Karpas-422 (cell line): Measurements from ENCODE around the gene ZNF503. TPM values are rescaled to one million over a fixed set of nuclear protein-coding genes. Genes with fewer than 3 reads are reported as not detected.

Experiments used
- DNase-seq: peaks from one replicate; pipeline ENCODE4 v3.0.0-alpha.2; 2015
- H2AFZ ChIP-seq: fragments of 200-600 bp; sonication (generic); 2 replicates; pipeline ENCODE4 v1.6.1; 2014; ENCODE audit warnings: antibody characterized with exemption, low read length, mixed read lengths
- H3K27ac ChIP-seq: fragments of 200-600 bp; sonication (generic); 2 replicates; pipeline ENCODE4 v1.5.1; 2014; ENCODE audit warnings: mild to moderate bottlenecking, low read length, moderate library complexity
- H3K27me3 ChIP-seq: fragments of 200-600 bp; sonication (generic); 2 replicates; pipeline ENCODE4 v1.6.1; 2014; ENCODE audit warnings: low read length, mixed read lengths
- H3K36me3 ChIP-seq: fragments of 200-600 bp; sonication (generic); 2 replicates; pipeline ENCODE4 v1.6.1; 2014; ENCODE audit warnings: low read length, mixed read lengths; ENCODE audit not compliant: insufficient read depth
- H3K4me1 ChIP-seq: fragments of 200-600 bp; sonication (generic); 2 replicates; pipeline ENCODE4 v1.6.1; 2014; ENCODE audit warnings: mild to moderate bottlenecking, low read length, mixed read lengths
- H3K4me2 ChIP-seq: fragments of 200-600 bp; sonication (generic); 2 replicates; pipeline ENCODE4 v1.6.1; 2014; ENCODE audit warnings: low read length, low read depth, mild to moderate bottlenecking; ENCODE audit not compliant: poor library complexity, severe bottlenecking
- H3K4me3 ChIP-seq: fragments of 200-600 bp; sonication (generic); 2 replicates; pipeline ENCODE4 v1.5.1; 2014; ENCODE audit warnings: mild to moderate bottlenecking, antibody characterized with exemption, low read length, mixed read lengths
- H3K79me2 ChIP-seq: fragments of 200-600 bp; sonication (generic); 2 replicates; pipeline ENCODE4 v1.6.1; 2014; ENCODE audit warnings: mild to moderate bottlenecking, low read length, mixed read lengths
- H3K9ac ChIP-seq: fragments of 200-600 bp; sonication (generic); 2 replicates; pipeline ENCODE4 v1.6.0; 2014; ENCODE audit warnings: low read length
- H3K9me2 ChIP-seq: fragments of 200-600 bp; sonication (generic), shearing (Covaris generic); replicated peaks from 2 replicates; pipeline ENCODE4 v1.6.0; 2014; ENCODE audit warnings: mild to moderate bottlenecking, low read length, moderate library complexity; ENCODE audit not compliant: insufficient read depth
- H3K9me3 ChIP-seq: fragments of 300-700, 200-600 bp; sonication (generic); 2 replicates; pipeline ENCODE4 v1.6.1; 2014; ENCODE audit warnings: low read length, mixed read lengths
- H4K20me1 ChIP-seq: fragments of 200-600 bp; sonication (generic); 2 replicates; pipeline ENCODE4 v1.6.1; 2014; ENCODE audit warnings: mild to moderate bottlenecking, antibody characterized with exemption, low read length, low read depth; ENCODE audit not compliant: insufficient read depth
- total RNA-seq: library from RNA; depleted of rRNA; stranded (reverse); fragments of >200 nt; shearing (Covaris generic); gene quantifications from 2 replicates; pipeline ENCODE4 v1.2.3, GENCODE V29; 2014; ENCODE audit warnings: low replicate concordance

ZNF503 gene
- total RNA-seq, 1 experiment from 2014 or later: not detected

DNA sequence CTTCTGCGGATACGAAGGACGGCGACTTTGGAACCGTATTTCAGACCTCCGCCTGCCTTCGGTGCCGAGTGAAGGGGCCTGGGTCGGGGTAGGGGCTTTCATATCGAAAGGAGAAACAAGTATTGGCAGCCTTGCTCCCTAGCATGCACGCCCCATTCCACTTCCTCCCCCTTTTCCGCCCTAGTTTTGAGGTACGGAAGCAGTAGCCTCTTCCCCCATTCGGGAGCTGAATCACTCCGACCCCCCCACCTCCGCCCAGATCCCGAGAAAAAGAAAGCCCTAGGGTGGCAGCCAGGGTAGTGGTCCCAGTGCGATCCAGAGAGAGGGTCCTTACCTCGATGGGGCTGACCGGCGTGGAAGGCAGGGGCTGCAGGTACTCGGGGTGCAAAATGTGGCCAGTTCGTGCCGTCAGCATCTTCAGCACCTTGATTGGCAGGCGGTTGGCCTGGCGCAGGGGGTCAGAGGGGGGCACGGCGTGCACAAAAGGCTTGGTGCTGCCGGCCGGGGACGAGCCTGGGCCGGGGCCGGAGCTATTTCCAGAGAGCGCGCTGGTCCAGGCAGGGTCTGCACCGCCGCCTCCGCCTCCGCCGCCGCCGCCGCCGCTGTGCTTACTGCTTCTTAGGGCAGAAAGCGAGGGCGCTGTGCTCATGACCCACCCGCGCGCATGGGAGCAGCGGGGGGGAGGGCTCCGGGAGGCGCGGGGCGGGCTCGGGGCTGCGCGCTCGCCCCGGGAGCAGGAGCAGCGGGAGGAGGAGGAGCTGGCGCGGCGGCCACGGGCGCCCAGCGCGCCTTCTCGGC lies 594 bp downstream of the ZNF503 start:
- H3K79me2 ChIP-seq: no peaks in the 10 kb centered on the region
- H3K4me3 ChIP-seq: no peak overlapping the region
- no peaks in the 10 kb centered on the region for H4K20me1 ChIP-seq
- no peak overlapping the region for H3K9ac ChIP-seq
- no peak overlapping the region for H3K4me2 ChIP-seq
- H3K27ac ChIP-seq: no peak overlapping the region
- H3K9me3 ChIP-seq: no peaks in the 10 kb centered on the region; the same call in 1 of the 2 replicates
- no peak for DNase-seq
- no peaks in the 10 kb centered on the region for H3K9me2 ChIP-seq
- no peaks in the 10 kb centered on the region for H3K4me1 ChIP-seq
- no peaks in the 10 kb centered on the region for H3K36me3 ChIP-seq
- H2AFZ ChIP-seq: no peak overlapping the region
- H3K27me3 ChIP-seq: no peaks in the 10 kb centered on the region

DNA sequence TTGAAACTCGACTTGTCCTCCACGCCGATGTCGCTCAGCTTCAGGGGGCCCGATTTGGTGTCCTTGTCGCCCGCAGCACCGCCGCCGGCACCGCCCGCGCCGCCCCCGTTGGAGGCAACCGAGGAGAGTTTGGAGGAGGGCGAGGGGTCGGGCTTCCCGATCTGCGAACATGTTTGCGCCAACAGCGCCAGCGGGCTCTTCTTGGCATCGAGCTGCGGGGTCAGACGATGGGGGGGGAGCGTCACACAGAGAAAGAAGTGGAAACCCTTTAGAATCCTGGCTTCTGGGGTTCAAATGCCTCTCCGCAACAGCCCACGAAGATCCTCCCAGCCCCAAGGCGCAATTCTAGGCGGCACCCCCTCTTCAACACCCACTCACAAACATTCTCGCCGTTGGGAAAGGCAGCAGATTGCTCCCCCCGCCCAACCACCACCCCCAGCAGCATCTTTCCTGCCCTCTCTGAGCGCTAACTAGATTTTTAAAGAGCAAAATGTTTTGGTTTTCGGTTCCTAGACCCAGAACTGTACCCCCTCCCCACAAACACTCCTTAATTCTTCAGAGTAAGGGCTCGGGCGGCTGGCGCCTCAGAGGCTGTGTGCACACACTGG lies 1.3 kb downstream of the ZNF503 start:
- Histone ChIP-seq H2AFZ (no peak overlapping the region), H3K4me1 (no peaks in the 10 kb centered on the region), H3K9me2 (no peaks in the 10 kb centered on the region), H3K4me3 (no peak overlapping the region), H3K9ac (no peak overlapping the region), H3K27ac (no peak overlapping the region), H3K36me3 (no peaks in the 10 kb centered on the region), H3K9me3 (no peaks in the 10 kb centered on the region; the same call in 1 of the 2 replicates), H3K27me3 (no peaks in the 10 kb centered on the region), H4K20me1 (no peaks in the 10 kb centered on the region), H3K79me2 (no peaks in the 10 kb centered on the region), H3K4me2 (no peak overlapping the region)
- no peak for DNase-seq

DNA sequence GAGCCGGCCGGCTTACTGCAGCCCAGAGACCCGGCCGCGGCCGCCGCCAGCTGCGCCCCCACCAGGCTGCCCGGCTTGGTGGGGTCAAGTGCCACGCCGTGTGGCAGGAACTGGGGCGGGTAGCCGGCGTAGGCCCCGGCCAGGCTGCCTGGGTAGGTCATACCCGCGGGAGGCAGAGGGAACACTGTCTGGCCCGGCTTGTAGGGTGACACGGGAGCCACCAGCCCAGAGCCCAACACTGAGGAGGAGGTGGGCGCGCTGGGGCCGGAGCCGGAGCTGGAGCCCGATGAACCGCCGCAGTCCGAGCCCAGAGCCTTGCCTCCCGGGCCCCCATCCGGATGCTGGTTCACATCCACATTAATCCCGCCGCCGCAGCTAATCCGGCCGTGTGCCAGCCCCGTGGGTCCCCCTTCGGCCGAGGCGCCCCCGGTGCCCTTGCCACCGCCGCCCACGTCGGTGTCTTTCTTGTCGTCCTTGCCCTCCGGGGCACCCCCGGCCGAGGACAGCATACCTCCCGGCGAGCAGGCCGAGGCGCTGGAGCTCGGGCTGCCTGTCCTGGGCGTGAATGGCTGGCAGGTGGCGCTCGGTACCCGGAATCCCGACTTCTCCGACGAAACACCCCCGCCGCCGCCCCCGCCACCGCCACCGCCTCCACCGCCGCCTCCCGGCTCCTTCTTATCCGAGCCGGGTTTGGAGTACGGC lies 2.0 kb downstream of the ZNF503 start:
- Histone ChIP-seq H3K79me2 (no peaks in the 10 kb centered on the region), H3K9me2 (no peaks in the 10 kb centered on the region), H3K36me3 (no peaks in the 10 kb centered on the region), H3K4me2 (no peak overlapping the region), H3K4me1 (no peaks in the 10 kb centered on the region), H3K27ac (no peak overlapping the region), H3K27me3 (no peaks in the 10 kb centered on the region), H4K20me1 (no peaks in the 10 kb centered on the region), H3K9me3 (no peaks in the 10 kb centered on the region; the same call in 1 of the 2 replicates), H3K4me3 (no peak overlapping the region), H3K9ac (no peak overlapping the region), H2AFZ (no peak overlapping the region)
- DNase-seq: no peak

- H3K4me1 ChIP-seq: no peaks in the 10 kb centered on the region
- no peaks in the 10 kb centered on the region for H4K20me1 ChIP-seq
- H2AFZ ChIP-seq: no peak overlapping the region
- no peaks in the 10 kb centered on the region for H3K36me3 ChIP-seq
- no peaks in the 10 kb centered on the region for H3K27me3 ChIP-seq
- no peak overlapping the region for H3K4me2 ChIP-seq
- H3K9me2 ChIP-seq: no peaks in the 10 kb centered on the region
- H3K9me3 ChIP-seq: no peaks in the 10 kb centered on the region
- H3K4me3 ChIP-seq: no peak overlapping the region
- no peak overlapping the region for H3K27ac ChIP-seq
- no peak overlapping the region for H3K9ac ChIP-seq
- no peaks in the 10 kb centered on the region for H3K79me2 ChIP-seq
- DNase-seq: no peak
These were observed 2.7 kb downstream of the ZNF503 start for GRCh38 chr10:75398692-75399460.

DNA sequence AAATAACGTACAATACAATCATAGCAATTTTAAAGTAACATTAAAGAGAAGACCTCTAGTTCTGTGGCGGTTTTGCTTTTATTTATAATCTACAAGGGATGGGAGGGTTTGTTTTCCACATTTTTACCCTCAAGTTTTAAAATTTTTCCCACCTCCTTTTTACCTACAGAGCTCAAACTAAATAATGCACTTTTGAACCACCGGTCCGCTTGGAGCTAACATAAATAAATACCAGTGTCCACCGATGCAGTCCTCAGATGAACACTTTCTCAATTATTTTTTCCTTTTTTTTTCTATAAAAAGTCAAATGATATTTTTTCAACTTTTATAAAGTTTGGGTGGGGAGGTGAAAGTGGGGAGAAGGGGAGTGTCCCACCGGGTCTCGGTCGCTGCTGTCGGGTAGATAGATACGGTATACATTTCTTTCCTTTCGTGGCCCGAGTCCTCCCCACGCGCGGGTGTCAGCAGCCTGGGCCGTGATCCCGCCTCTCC lies 3.3 kb downstream of the ZNF503 start:
- Histone ChIP-seq H3K4me3 (no peak overlapping the region), H3K27ac (no peak overlapping the region), H3K36me3 (no peaks in the 10 kb centered on the region), H3K9me2 (no peaks in the 10 kb centered on the region), H2AFZ (no peak overlapping the region), H3K9me3 (no peaks in the 10 kb centered on the region), H4K20me1 (no peaks in the 10 kb centered on the region), H3K4me1 (no peaks in the 10 kb centered on the region), H3K27me3 (no peaks in the 10 kb centered on the region), H3K9ac (no peak overlapping the region), H3K4me2 (no peak overlapping the region), H3K79me2 (no peaks in the 10 kb centered on the region)
- DNase-seq: no peak

GRCh38 chr10:75397496-75398199 lies 3.9 kb downstream of the ZNF503 start:
- no peak overlapping the region for H3K4me2 ChIP-seq
- H3K4me1 ChIP-seq: no peaks in the 10 kb centered on the region
- no peaks in the 10 kb centered on the region for H3K9me2 ChIP-seq
- H3K27me3 ChIP-seq: no peaks in the 10 kb centered on the region
- no peak for DNase-seq
- no peak overlapping the region for H3K9ac ChIP-seq
- no peaks in the 10 kb centered on the region for H3K9me3 ChIP-seq
- H3K36me3 ChIP-seq: no peaks in the 10 kb centered on the region
- H4K20me1 ChIP-seq: no peaks in the 10 kb centered on the region
- no peak overlapping the region for H2AFZ ChIP-seq
- no peaks in the 10 kb centered on the region for H3K79me2 ChIP-seq
- no peak overlapping the region for H3K4me3 ChIP-seq
- no peak overlapping the region for H3K27ac ChIP-seq

DNA sequence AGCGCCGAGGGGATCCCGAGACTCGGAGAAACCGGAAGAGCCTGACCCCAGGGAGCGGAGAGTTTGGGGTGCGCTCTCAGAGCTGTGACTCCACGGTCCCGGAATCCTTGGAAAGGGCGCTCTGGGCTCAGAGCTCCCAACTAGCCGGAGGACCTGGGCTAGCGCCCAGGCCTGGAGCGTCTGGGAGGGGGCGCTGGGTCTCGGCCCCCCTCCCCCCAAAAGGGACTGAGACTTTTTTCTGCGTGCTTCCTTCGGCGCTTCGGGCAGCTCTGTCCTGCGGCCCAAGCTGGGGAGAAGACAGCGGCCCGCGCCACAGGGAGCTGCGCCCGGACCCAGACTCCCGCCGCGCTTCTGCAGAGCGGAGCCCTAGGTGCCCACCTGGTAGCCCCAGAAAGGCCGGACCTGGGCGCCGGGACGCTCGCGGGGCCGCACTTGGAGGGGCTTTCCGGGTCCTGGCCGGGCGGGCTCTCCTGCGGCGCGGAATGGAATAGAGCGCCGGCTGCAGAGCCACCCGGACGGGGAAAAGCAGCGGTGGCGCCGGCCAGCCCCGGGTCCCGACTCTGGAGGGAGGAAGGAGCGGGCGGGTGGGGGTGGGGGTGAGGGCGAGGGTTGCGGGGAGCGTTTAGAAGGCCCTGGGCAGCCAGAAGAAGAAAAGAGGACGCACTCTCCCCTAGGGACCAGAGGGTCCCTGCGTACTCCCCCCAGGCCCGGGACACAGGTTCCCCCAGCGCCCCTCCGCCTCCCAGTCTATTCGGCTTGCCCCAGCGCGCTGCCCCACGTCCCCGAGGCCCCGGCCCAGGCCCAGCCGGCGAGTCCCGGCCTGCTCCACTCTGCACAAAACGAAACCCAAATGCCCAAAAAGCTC lies 4.7 kb downstream of the ZNF503 start:
- H4K20me1 ChIP-seq: no peaks in the 10 kb centered on the region
- DNase-seq: no peak
- no peak overlapping the region for H3K4me2 ChIP-seq
- no peaks in the 10 kb centered on the region for H3K79me2 ChIP-seq
- H3K9me3 ChIP-seq: no peaks in the 10 kb centered on the region
- no peaks in the 10 kb centered on the region for H3K27me3 ChIP-seq
- no peak overlapping the region for H2AFZ ChIP-seq
- H3K9ac ChIP-seq: no peak overlapping the region
- no peak overlapping the region for H3K4me3 ChIP-seq
- H3K27ac ChIP-seq: no peak overlapping the region
- no peaks in the 10 kb centered on the region for H3K9me2 ChIP-seq
- H3K36me3 ChIP-seq: no peaks in the 10 kb centered on the region
- H3K4me1 ChIP-seq: no peaks in the 10 kb centered on the region
